ENCODE data around the gene ALPK1.
"Not testable (repeated sequence)": the region's sequence is repeated elsewhere in the genome, so short reads cannot be mapped to it uniquely, and the experiment has no call there.

ALPK1 gene

DNA sequence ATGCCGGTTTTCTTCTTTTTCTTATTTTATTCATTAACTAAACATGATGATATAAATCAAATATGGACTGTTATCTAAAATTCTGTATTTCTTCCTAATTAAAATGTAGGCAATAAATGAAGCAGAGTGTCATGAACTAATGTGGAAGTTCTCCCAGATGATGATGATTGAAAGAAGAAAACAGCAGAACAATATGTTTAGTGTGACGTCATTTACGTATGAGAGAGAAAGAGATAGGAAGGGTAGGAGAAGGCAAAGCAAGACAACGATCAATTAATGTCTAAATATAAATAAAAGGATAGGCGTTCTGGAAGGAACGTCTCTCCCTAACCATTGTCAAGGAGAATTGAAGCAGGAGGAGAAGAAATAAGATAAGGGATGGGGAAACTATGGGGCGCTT is 113.6 kb downstream of the ALPK1 start:
- Histone ChIP-seq H3K4me3 (ENCODE audit: low read depth, low read length) (no peak overlapping the region), H3K36me3 (ENCODE audit: control insufficient read depth, insufficient read depth, low read length) (no peaks in the 10 kb centered on the region), H3K27me3 (ENCODE audit: control insufficient read depth, insufficient read depth, low read length) (no peaks in the 10 kb centered on the region), H3K9me3 (ENCODE audit: control insufficient read depth, insufficient read depth, low read length) (no peaks in the 10 kb centered on the region), H3K4me1 (ENCODE audit: control insufficient read depth, insufficient read depth, low read length) (peaks cover 4% of the 10 kb centered on the region), H3K9ac (ENCODE audit: low read depth, low read length) (no peak overlapping the region)

DNA sequence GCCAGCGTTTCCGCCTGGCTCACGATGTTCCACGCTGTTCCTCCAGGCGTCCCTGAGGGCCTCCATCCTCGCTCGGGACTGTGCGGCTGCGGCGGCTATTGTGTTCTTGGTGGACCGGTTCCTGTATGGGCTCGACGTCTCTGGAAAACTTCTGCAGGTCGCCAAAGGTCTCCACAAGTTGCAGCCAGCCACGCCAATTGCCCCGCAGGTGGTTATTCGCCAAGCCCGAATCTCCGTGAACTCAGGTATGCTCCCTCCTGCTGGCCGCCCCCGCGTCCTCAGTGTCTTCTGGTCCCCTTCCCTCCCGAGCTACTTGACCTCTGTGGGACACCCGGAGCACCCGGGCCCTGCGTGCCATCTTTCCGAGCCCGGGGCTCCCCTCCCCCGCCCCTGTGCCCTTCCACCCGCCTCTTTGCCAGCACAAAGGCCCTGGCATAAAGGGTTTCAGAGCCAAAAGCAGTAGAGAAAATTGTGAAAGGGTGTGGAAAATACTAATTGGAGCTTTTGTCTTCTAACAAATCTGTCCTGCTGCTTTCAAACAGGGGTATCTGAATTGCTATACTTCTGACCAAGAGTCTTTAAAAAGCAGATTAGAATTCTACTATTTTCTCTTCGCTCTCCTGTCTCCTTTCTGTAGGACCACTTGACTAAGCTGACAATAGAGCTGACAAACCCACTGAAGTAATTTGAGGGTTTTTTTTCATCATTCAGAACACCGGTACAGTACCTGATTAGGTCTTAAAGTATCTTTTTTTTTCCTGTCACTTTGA is 114.8 kb downstream of the ALPK1 start:
- Histone ChIP-seq H3K27me3 (ENCODE audit: control insufficient read depth, insufficient read depth, low read length) (no peaks in the 10 kb centered on the region), H3K9me3 (ENCODE audit: control insufficient read depth, insufficient read depth, low read length) (no peaks in the 10 kb centered on the region), H3K36me3 (ENCODE audit: control insufficient read depth, insufficient read depth, low read length) (no peaks in the 10 kb centered on the region), H3K9ac (ENCODE audit: low read depth, low read length) (no peak overlapping the region), H3K4me1 (ENCODE audit: control insufficient read depth, insufficient read depth, low read length) (peaks cover 4% of the 10 kb centered on the region), H3K4me3 (ENCODE audit: low read depth, low read length) (peak overlapping the region; percentile 34)

DNA sequence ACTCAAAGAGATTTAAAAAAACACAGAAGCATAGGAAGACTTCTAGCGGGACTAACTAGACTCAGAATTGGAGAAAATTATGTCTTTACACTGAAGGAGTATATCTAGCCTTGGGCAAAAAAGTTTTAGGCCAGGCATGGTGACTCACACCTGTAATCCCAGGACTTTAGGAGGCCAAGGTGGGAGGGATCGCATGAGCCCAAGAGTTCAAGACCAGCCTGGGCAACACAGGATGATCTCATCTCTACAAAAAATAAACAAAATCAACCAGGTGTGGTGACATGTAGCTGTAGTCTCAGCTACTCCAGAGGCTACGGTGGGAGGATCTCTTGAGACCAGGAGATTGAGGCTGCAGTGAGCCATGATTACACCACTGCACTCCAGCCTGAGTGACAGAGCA is 119.3 kb downstream of the ALPK1 start:
- H3K4me1 ChIP-seq (ENCODE audit: control insufficient read depth, insufficient read depth, low read length), result peaks cover 4% of the 10 kb centered on the region
- no peaks in the 10 kb centered on the region for H3K36me3 ChIP-seq (ENCODE audit: control insufficient read depth, insufficient read depth, low read length)
- no peak overlapping the region for H3K4me3 ChIP-seq (ENCODE audit: low read depth, low read length)
- H3K9ac ChIP-seq (ENCODE audit: low read depth, low read length), result no peak overlapping the region
- peaks cover 4% of the 10 kb centered on the region for H3K27me3 ChIP-seq (ENCODE audit: control insufficient read depth, insufficient read depth, low read length)
- H3K9me3 ChIP-seq (ENCODE audit: control insufficient read depth, insufficient read depth, low read length), result no peaks in the 10 kb centered on the region

DNA sequence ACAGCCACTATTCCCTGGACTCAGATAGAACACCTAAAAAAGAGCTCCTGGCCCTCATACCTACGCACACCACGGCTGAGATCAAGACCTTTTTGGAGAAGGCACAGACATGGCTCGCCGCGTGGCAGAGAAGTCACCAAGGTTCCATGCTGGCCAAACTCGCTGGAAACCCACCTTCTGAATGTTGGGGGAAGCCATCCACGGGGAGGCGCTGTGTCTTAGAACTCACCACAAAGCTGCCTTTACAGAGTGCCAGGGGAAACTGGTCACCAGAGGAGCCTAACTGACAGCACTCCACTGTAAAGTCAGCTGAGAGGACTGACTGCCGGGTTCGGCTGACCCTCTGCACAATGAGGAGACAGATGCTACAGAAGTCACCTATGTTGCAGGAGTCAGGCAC is 120.9 kb downstream of the ALPK1 start:
- Histone ChIP-seq H3K27me3 (ENCODE audit: control insufficient read depth, insufficient read depth, low read length) (peaks cover 4% of the 10 kb centered on the region), H3K36me3 (ENCODE audit: control insufficient read depth, insufficient read depth, low read length) (no peaks in the 10 kb centered on the region), H3K4me1 (ENCODE audit: control insufficient read depth, insufficient read depth, low read length) (peaks cover 1% of the 10 kb centered on the region), H3K9ac (ENCODE audit: low read depth, low read length) (no peak overlapping the region), H3K4me3 (ENCODE audit: low read depth, low read length) (no peak overlapping the region), H3K9me3 (ENCODE audit: control insufficient read depth, insufficient read depth, low read length) (no peaks in the 10 kb centered on the region)

DNA sequence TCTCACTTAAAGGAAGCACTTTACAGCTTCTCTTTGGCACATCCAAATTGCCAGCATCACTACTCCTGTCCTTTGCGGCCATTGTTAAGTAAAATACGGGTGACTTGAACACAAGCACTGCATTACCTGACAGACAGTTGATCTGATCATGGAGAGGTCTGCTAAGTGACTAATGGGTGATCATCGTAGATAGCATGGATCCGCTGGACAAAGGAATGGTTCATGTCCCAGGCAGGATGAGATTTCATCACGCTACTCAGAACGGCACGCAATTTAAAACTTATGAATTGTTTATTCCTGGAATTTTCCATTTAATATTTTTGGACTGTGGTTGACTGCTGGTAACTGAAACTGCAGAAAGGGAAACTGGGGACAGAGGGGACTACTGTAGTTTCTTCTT is 124.7 kb downstream of the ALPK1 start:
- no peak overlapping the region for H3K4me3 ChIP-seq (ENCODE audit: low read depth, low read length)

DNA sequence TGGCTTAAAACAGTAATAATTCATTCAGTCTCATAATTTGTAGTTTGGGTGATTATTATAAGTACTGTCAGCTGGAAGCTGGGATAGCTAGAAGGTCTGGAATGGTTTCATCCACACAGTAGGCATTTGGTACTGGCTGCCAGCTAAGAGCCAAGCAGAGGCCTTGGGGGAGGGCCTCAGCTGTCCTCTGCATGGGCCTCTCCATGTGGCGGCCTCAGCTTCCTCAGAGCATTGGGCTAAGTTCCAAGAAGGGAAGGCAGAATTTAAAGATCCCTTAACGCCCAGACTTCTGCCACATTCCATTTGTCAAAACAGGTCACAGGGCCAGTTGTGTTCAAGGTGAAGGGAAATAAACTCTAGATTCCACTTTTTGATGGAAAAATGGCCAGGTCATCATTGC is 125.5 kb downstream of the ALPK1 start:
- Histone ChIP-seq H3K4me1 (ENCODE audit: control insufficient read depth, insufficient read depth, low read length) (no peaks in the 10 kb centered on the region), H3K27me3 (ENCODE audit: control insufficient read depth, insufficient read depth, low read length) (peaks cover 4% of the 10 kb centered on the region), H3K36me3 (ENCODE audit: control insufficient read depth, insufficient read depth, low read length) (no peaks in the 10 kb centered on the region), H3K4me3 (ENCODE audit: low read depth, low read length) (no peak overlapping the region), H3K9ac (ENCODE audit: low read depth, low read length) (no peak overlapping the region), H3K9me3 (ENCODE audit: control insufficient read depth, insufficient read depth, low read length) (no peaks in the 10 kb centered on the region)

More for the DNA sequence above, 124.7 kb downstream of the ALPK1 start:
- H3K4me1 ChIP-seq (ENCODE audit: control insufficient read depth, insufficient read depth, low read length), result no peaks in the 10 kb centered on the region
- no peak overlapping the region for H3K9ac ChIP-seq (ENCODE audit: low read depth, low read length)
- peaks cover 4% of the 10 kb centered on the region for H3K27me3 ChIP-seq (ENCODE audit: control insufficient read depth, insufficient read depth, low read length)
- no peaks in the 10 kb centered on the region for H3K9me3 ChIP-seq (ENCODE audit: control insufficient read depth, insufficient read depth, low read length)
- no peaks in the 10 kb centered on the region for H3K36me3 ChIP-seq (ENCODE audit: control insufficient read depth, insufficient read depth, low read length)

DNA sequence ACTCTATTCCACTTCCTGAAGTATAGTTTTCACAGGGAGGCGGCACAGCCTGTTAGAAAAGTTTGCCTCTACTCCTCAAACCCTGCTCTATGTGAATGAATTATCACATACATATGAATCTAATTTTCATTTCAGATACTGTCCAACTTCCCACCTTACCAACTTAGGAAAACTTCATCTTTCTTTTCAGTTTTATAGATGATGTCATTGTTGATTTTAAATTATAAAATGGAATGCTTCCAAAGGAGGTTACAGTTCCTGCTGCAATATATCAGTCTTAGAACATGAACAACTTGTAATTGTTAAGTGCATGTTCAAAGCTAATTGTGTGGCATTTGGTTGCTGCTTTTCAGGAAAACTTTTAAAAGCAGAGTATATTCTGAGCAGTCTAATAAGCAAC is 126.4 kb downstream of the ALPK1 start:
- no peak overlapping the region for H3K9ac ChIP-seq (ENCODE audit: low read depth, low read length)
- H3K4me3 ChIP-seq (ENCODE audit: low read depth, low read length), result no peak overlapping the region
- H3K27me3 ChIP-seq (ENCODE audit: control insufficient read depth, insufficient read depth, low read length), result peaks cover 4% of the 10 kb centered on the region

DNA sequence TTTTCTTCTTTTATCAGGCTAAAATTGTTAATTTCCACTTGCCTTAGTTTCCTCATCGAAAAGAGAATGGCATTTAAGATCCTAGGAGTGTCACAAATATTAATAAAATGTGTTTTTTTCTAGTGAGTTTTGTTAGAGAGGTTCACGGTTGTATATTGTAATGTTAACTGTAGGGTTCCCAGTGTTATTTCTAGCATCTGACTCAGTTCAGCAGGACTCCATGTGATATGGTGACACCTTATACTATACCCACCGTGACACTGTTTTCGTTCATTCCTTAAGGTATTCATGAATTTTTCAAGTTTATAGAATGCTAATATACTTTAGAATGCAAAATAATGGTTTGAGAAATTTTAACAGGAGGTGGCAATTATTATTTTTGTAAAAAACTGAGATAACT is 128.7 kb downstream of the ALPK1 start:
- Histone ChIP-seq H3K36me3 (ENCODE audit: control insufficient read depth, insufficient read depth, low read length) (no peaks in the 10 kb centered on the region), H3K9me3 (ENCODE audit: control insufficient read depth, insufficient read depth, low read length) (no peaks in the 10 kb centered on the region), H3K4me3 (ENCODE audit: low read depth, low read length) (no peak overlapping the region)

More for the DNA sequence above, 126.4 kb downstream of the ALPK1 start:
- no peaks in the 10 kb centered on the region for H3K9me3 ChIP-seq (ENCODE audit: control insufficient read depth, insufficient read depth, low read length)
- H3K4me1 ChIP-seq (ENCODE audit: control insufficient read depth, insufficient read depth, low read length), result no peaks in the 10 kb centered on the region
- H3K36me3 ChIP-seq (ENCODE audit: control insufficient read depth, insufficient read depth, low read length), result no peaks in the 10 kb centered on the region

DNA sequence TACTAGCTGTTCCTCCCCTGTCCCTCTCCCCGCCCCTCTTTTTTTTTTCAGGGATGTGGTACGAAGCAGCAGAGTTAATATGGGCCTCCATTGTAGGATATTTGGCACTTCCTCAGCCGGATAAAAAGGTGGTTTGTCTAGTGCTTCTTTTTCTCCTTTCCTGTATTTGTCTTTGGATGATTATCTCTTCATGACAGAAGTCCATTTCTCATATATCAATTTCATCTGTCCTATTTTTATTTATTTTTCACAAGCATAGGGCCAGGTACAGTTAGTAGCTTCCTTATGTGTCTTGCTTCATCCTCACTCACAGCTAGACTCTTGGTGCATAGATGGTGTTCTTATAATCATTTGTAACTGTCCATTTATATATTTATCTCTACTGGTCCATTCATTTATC is 129.2 kb downstream of the ALPK1 start:
- Histone ChIP-seq H3K4me1 (ENCODE audit: control insufficient read depth, insufficient read depth, low read length) (no peaks in the 10 kb centered on the region), H3K4me3 (ENCODE audit: low read depth, low read length) (no peak overlapping the region), H3K36me3 (ENCODE audit: control insufficient read depth, insufficient read depth, low read length) (no peaks in the 10 kb centered on the region), H3K9ac (ENCODE audit: low read depth, low read length) (no peak overlapping the region), H3K27me3 (ENCODE audit: control insufficient read depth, insufficient read depth, low read length) (no peaks in the 10 kb centered on the region), H3K9me3 (ENCODE audit: control insufficient read depth, insufficient read depth, low read length) (no peaks in the 10 kb centered on the region)

More for the DNA sequence above, 128.7 kb downstream of the ALPK1 start:
- Histone ChIP-seq H3K9ac (ENCODE audit: low read depth, low read length) (no peak overlapping the region), H3K27me3 (ENCODE audit: control insufficient read depth, insufficient read depth, low read length) (no peaks in the 10 kb centered on the region), H3K4me1 (ENCODE audit: control insufficient read depth, insufficient read depth, low read length) (no peaks in the 10 kb centered on the region)

DNA sequence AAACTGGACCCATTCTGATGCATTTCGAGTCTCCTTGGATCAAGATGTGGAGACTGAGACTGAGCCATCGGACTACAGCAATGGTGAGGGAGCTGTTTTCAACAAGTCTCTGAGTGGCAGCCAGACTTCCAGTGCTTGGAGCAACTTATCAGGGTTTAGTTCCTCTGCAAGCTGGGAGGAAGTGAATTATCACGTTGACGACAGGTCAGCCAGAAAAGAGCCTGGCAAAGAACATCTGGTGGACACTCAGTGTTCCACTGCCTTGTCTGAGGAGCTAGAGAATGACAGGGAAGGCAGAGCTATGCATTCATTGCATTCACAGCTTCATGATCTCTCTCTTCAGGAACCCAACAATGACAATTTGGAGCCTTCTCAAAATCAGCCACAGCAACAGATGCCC is 134.0 kb downstream of the ALPK1 start:
- H3K36me3 ChIP-seq (ENCODE audit: control insufficient read depth, insufficient read depth, low read length), result no peaks in the 10 kb centered on the region
- no peak overlapping the region for H3K9ac ChIP-seq (ENCODE audit: low read depth, low read length)
- H3K27me3 ChIP-seq (ENCODE audit: control insufficient read depth, insufficient read depth, low read length), result no peaks in the 10 kb centered on the region
- H3K9me3 ChIP-seq (ENCODE audit: control insufficient read depth, insufficient read depth, low read length), result no peaks in the 10 kb centered on the region
- H3K4me1 ChIP-seq (ENCODE audit: control insufficient read depth, insufficient read depth, low read length), result no peaks in the 10 kb centered on the region
- no peak overlapping the region for H3K4me3 ChIP-seq (ENCODE audit: low read depth, low read length)

DNA sequence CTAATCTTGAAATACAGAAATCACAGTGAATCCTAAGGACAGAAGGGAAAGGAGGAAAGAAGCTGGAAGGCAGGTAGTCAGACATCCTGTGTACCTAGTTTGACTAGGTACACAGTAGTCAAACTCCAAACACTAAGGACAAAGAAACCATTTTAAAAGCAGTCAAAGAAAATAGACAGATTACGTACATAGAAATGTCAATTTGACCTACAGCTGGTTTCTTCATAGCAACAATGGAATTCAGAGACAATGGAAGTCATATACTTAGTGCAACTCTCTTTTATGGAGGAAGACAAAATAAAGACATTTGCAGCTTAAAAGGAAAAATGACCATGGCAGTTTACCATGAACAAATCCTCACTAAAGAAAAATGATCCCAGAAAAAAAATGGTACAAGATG is 139.8 kb downstream of the ALPK1 start:
- H3K27me3 ChIP-seq (ENCODE audit: control insufficient read depth, insufficient read depth, low read length), result no peaks in the 10 kb centered on the region
- no peaks in the 10 kb centered on the region for H3K9me3 ChIP-seq (ENCODE audit: control insufficient read depth, insufficient read depth, low read length)
- H3K9ac ChIP-seq (ENCODE audit: low read depth, low read length), result no peak overlapping the region
- H3K4me1 ChIP-seq (ENCODE audit: control insufficient read depth, insufficient read depth, low read length), result no peaks in the 10 kb centered on the region
- H3K36me3 ChIP-seq (ENCODE audit: control insufficient read depth, insufficient read depth, low read length), result no peaks in the 10 kb centered on the region
- H3K4me3 ChIP-seq (ENCODE audit: low read depth, low read length), result no peak overlapping the region

DNA sequence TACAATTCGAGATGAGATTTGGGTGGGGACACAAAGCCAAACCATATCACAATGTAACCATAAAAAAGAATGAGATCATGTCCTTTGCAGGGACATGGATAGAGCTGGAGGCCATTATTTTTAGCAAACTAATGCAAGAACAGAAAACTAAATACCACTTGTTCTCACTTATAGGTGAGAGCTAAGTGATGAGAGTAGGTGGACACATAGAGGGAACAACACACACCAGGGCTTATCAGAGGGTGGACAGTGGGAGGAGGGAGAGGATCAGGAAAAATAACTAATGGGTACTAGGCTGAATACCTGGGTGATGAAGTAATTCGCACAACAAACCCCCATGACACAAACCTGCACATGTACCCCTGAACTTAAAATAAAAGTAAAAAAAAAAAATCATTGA is 145.1 kb downstream of the ALPK1 start:
- H3K27me3 ChIP-seq (ENCODE audit: control insufficient read depth, insufficient read depth, low read length); H3K36me3 ChIP-seq (ENCODE audit: control insufficient read depth, insufficient read depth, low read length); H3K9ac ChIP-seq (ENCODE audit: low read depth, low read length); H3K9me3 ChIP-seq (ENCODE audit: control insufficient read depth, insufficient read depth, low read length); H3K4me3 ChIP-seq (ENCODE audit: low read depth, low read length); H3K4me1 ChIP-seq (ENCODE audit: control insufficient read depth, insufficient read depth, low read length): not testable (repeated sequence)

Measured in iPS-15b (cell line).